HG02938 (cell line): ENCODE data around the gene CARMIL1.
A peak's percentile ranks its signal among the peaks of the same experiment; 100 is the strongest.

Experiments used
- ATAC-seq: cut with Tn5 transposase; IDR thresholded peaks from one replicate; pipeline ENCODE4 v1.9.1; 2021; ENCODE audit warnings: mild to moderate bottlenecking, moderate library complexity; ENCODE audit not compliant: unreplicated experiment

Gene CARMIL1

GRCh38 chr6:25306379-25306778 is 27.2 kb downstream of the CARMIL1 start:
- no peak for ATAC-seq

- no peak for ATAC-seq
Observed at GRCh38 chr6:25307805-25308494, 28.8 kb downstream of the CARMIL1 start.

- ATAC-seq = no peak
Observed at GRCh38 chr6:25309886-25310285, 30.7 kb downstream of the CARMIL1 start.

GRCh38 chr6:25311331-25311840 is 32.2 kb downstream of the CARMIL1 start:
- no peak for ATAC-seq

GRCh38 chr6:25312034-25312620 is 33.0 kb downstream of the CARMIL1 start:
- ATAC-seq = no peak

GRCh38 chr6:25312703-25313102 is 33.5 kb downstream of the CARMIL1 start:
- ATAC-seq = no peak

- ATAC-seq = no peak
Observed at GRCh38 chr6:25314509-25315175, 35.5 kb downstream of the CARMIL1 start.

GRCh38 chr6:25315194-25316177 is 36.3 kb downstream of the CARMIL1 start:
- peak; percentile 51 for ATAC-seq

- no peak for ATAC-seq
Observed at GRCh38 chr6:25316626-25317025, 37.5 kb downstream of the CARMIL1 start.

- ATAC-seq = no peak
Observed at GRCh38 chr6:25318589-25318988, 39.4 kb downstream of the CARMIL1 start.

- no peak for ATAC-seq
Observed at GRCh38 chr6:25320459-25320858, 41.3 kb downstream of the CARMIL1 start.

- no peak for ATAC-seq
Observed at GRCh38 chr6:25322692-25323091, 43.5 kb downstream of the CARMIL1 start.

- no peak for ATAC-seq
Observed at GRCh38 chr6:25324066-25324762, 45.0 kb downstream of the CARMIL1 start.

GRCh38 chr6:25326126-25326525 is 47.0 kb downstream of the CARMIL1 start:
- ATAC-seq = no peak

- ATAC-seq = no peak
Observed at GRCh38 chr6:25326960-25327359, 47.8 kb downstream of the CARMIL1 start.

GRCh38 chr6:25327432-25327831 is 48.3 kb downstream of the CARMIL1 start:
- no peak for ATAC-seq

- ATAC-seq = no peak
Observed at GRCh38 chr6:25329161-25329817, 50.1 kb downstream of the CARMIL1 start.

- ATAC-seq = no peak
Observed at GRCh38 chr6:25329982-25330381, 50.8 kb downstream of the CARMIL1 start.

- no peak for ATAC-seq
Observed at GRCh38 chr6:25330796-25331685, 51.9 kb downstream of the CARMIL1 start.
